ENCODE measurements around the gene LRRC23. TPM values are rescaled to one million over a fixed set of nuclear protein-coding genes. Genes with fewer than 3 reads are reported as not detected.

LRRC23 gene
- total and polyA plus RNA-seq, 2 of the 13 experiments (the other 11 are each of a cell fraction or from before 2014, with no cell fraction given): 6.0 to 7.8 TPM

DNA sequence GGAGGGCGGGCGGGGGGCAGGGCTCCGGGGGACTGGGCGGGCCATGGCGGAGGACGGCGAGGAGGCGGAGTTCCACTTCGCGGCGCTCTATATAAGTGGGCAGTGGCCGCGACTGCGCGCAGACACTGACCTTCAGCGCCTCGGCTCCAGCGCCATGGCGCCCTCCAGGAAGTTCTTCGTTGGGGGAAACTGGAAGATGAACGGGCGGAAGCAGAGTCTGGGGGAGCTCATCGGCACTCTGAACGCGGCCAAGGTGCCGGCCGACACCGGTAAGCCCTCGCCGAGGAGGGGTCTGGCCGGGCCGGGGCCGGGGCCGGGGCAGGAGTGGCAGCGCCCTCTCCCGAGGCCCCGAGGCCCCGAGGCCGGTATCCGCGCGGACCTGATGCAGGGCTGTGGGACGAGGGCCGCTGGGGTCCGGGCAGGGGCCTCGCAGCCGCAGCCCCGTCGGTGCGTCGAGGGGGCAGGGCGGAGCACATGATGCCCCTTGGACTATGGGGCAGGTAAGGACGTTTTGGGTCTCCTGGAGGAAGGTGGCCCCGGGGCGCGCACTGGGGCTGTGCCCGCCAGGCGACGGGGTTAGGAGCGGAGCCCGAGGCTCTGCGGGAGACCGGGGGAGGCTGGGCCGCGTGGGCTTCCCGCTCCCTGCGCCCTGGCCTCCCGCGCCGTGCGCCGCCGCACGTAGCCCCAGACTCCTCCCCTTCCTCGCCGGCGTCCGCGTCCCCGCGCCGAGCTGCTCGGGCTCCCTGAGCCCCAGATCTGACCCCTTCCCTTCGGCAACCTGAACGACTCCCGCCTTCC, 37.0 kb upstream of the LRRC23 start, which contains the start of gene TPI1 (continued):
- TF ChIP-seq, protein P1, sequence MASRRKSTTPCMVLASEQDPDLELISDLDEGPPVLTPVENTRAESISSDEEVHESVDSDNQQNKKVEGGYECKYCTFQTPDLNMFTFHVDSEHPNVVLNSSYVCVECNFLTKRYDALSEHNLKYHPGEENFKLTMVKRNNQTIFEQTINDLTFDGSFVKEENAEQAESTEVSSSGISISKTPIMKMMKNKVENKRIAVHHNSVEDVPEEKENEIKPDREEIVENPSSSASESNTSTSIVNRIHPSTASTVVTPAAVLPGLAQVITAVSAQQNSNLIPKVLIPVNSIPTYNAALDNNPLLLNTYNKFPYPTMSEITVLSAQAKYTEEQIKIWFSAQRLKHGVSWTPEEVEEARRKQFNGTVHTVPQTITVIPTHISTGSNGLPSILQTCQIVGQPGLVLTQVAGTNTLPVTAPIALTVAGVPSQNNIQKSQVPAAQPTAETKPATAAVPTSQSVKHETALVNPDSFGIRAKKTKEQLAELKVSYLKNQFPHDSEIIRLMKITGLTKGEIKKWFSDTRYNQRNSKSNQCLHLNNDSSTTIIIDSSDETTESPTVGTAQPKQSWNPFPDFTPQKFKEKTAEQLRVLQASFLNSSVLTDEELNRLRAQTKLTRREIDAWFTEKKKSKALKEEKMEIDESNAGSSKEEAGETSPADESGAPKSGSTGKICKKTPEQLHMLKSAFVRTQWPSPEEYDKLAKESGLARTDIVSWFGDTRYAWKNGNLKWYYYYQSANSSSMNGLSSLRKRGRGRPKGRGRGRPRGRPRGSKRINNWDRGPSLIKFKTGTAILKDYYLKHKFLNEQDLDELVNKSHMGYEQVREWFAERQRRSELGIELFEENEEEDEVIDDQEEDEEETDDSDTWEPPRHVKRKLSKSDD (CRISPR knock-in tag; IDR thresholded peaks at IDR 0.05; ENCODE audit: low read depth): no peak
- no peak; the same call in 1 of the 2 replicates for TF ChIP-seq BRCA1 (CRISPR knock-in tag; IDR thresholded peaks at IDR 0.05)
- no peak; the same call in 1 of the 2 replicates for TF ChIP-seq ZNF232 (CRISPR knock-in tag; IDR thresholded peaks at IDR 0.05; ENCODE audit: borderline replicate concordance)
- peak; percentile 83 for TF ChIP-seq ARNT2 (CRISPR knock-in tag; IDR thresholded peaks at IDR 0.05; ENCODE audit: low read depth)
- TF ChIP-seq ZNF777 (CRISPR knock-in tag; IDR thresholded peaks at IDR 0.05): peak; percentile 41
- peak; percentile 89; the same call in 1 of the 2 replicates for TF ChIP-seq KAT7 (CRISPR knock-in tag; IDR thresholded peaks at IDR 0.05; ENCODE audit: borderline replicate concordance)
- TF ChIP-seq ZSCAN9 (CRISPR knock-in tag; IDR thresholded peaks at IDR 0.05; ENCODE audit: borderline replicate concordance): peak; percentile 75
- TF ChIP-seq SMC3 (IDR thresholded peaks at IDR 0.05; ENCODE audit: low read length): no peak
- TF ChIP-seq ZNF552 (CRISPR knock-in tag; IDR thresholded peaks at IDR 0.05; ENCODE audit: borderline replicate concordance): 0 out of 2 replicates have a peak, but pooled peaks have one; percentile 24
- peak; percentile 25; the same call in 1 of the 2 replicates for TF ChIP-seq FOXK1 (CRISPR knock-in tag; IDR thresholded peaks at IDR 0.05; ENCODE audit: borderline replicate concordance, low read depth)
- peak; percentile 21; the same call in 1 of the 2 replicates for TF ChIP-seq ZNF230 (CRISPR knock-in tag; IDR thresholded peaks at IDR 0.05)
- no peak; the same call in 1 of the 2 replicates for TF ChIP-seq CCDC6 (CRISPR knock-in tag; IDR thresholded peaks at IDR 0.05)
- TF ChIP-seq SP4 (CRISPR knock-in tag; IDR thresholded peaks at IDR 0.05): peak; percentile 69; the same call in 1 of the 2 replicates
- no peak for TF ChIP-seq DPF2 (CRISPR knock-in tag; IDR thresholded peaks at IDR 0.05; ENCODE audit: borderline replicate concordance, low read depth)
- TF ChIP-seq NCOA1 (CRISPR knock-in tag; IDR thresholded peaks at IDR 0.05): no peak
- TF ChIP-seq NFIC (IDR thresholded peaks at IDR 0.05; ENCODE audit: low read length): no peak
- peak; percentile 91 for TF ChIP-seq ZMAT3 (CRISPR knock-in tag; conservative IDR thresholded peaks at IDR 0.05)
- TF ChIP-seq SP1 (IDR thresholded peaks at IDR 0.05): no peak
- peak; percentile 65 for TF ChIP-seq SP1 (CRISPR knock-in tag; IDR thresholded peaks at IDR 0.05)
- TF ChIP-seq, protein P2, sequence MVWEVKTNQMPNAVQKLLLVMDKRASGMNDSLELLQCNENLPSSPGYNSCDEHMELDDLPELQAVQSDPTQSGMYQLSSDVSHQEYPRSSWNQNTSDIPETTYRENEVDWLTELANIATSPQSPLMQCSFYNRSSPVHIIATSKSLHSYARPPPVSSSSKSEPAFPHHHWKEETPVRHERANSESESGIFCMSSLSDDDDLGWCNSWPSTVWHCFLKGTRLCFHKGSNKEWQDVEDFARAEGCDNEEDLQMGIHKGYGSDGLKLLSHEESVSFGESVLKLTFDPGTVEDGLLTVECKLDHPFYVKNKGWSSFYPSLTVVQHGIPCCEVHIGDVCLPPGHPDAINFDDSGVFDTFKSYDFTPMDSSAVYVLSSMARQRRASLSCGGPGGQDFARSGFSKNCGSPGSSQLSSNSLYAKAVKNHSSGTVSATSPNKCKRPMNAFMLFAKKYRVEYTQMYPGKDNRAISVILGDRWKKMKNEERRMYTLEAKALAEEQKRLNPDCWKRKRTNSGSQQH (CRISPR knock-in tag; IDR thresholded peaks at IDR 0.05; ENCODE audit: low read depth): peak; percentile 61
- 0 out of 2 replicates have a peak, but pooled peaks have one; percentile 60 for TF ChIP-seq ZNF616 (CRISPR knock-in tag; IDR thresholded peaks at IDR 0.05; ENCODE audit: low read depth)
- no peak for TF ChIP-seq ZNF274 (CRISPR knock-in tag; IDR thresholded peaks at IDR 0.05)
- TF ChIP-seq, protein P3, sequence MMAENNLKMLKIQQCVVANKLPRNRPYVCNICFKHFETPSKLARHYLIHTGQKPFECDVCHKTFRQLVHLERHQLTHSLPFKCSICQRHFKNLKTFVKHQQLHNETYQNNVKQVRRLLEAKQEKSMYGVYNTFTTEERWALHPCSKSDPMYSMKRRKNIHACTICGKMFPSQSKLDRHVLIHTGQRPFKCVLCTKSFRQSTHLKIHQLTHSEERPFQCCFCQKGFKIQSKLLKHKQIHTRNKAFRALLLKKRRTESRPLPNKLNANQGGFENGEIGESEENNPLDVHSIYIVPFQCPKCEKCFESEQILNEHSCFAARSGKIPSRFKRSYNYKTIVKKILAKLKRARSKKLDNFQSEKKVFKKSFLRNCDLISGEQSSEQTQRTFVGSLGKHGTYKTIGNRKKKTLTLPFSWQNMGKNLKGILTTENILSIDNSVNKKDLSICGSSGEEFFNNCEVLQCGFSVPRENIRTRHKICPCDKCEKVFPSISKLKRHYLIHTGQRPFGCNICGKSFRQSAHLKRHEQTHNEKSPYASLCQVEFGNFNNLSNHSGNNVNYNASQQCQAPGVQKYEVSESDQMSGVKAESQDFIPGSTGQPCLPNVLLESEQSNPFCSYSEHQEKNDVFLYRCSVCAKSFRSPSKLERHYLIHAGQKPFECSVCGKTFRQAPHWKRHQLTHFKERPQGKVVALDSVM (CRISPR knock-in tag; IDR thresholded peaks at IDR 0.05): peak; percentile 48
- peak; percentile 91 for TF ChIP-seq GTF2F1 (IDR thresholded peaks at IDR 0.05; ENCODE audit: low read length)
- peak; percentile 74; the same call in 1 of the 2 replicates for TF ChIP-seq TSC22D2 (CRISPR knock-in tag; IDR thresholded peaks at IDR 0.05; ENCODE audit: borderline replicate concordance)
- TF ChIP-seq MED13 (CRISPR knock-in tag; IDR thresholded peaks at IDR 0.05): peak; percentile 75; the same call in 1 of the 2 replicates
